Subcutaneous adipose tissue (tissue), 4 donors: Measurements from ENCODE around the gene LIPC. TPM values are rescaled to one million over a fixed set of nuclear protein-coding genes. Genes with fewer than 3 reads are reported as not detected.

Experiments
- total RNA-seq, 4 donors: library from RNA; depleted of rRNA; stranded (reverse); fragments of >200 nt; gene quantifications; one replicate each; pipeline ENCODE4 v1.1.0, GENCODE V29; 2016
- TF ChIP-seq, protein P1 (sequence below): fragments of 450-650 bp; IDR thresholded peaks from one replicate; pipeline ENCODE4 v1.5.1; 2016; ENCODE audit warnings: low read depth, mild to moderate bottlenecking, control low read depth, antibody characterized with exemption, moderate library complexity

Gene LIPC
- total RNA-seq, 4 donors from 2014 or later = 0.44 to 0.51 TPM; not detected in 2

DNA sequence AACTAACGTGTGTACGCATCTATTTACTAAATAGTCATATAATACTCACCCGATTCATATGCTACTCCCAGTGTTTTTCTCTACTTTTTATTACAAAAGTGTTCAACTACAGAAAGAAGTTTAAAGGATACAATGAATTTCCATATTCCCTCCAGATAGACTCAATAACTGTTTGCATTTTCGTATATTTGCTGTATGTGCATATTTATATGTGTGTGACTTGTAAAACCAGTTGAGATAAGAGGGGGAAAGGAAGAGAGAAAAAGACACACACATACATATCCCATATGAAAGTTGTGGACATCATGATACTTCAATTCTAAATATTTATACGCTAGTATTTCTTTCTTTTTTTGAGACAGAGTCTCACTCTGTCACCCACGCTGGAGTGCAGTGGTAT, 14.1 kb downstream of the LIPC start:
- TF ChIP-seq, protein P1, sequence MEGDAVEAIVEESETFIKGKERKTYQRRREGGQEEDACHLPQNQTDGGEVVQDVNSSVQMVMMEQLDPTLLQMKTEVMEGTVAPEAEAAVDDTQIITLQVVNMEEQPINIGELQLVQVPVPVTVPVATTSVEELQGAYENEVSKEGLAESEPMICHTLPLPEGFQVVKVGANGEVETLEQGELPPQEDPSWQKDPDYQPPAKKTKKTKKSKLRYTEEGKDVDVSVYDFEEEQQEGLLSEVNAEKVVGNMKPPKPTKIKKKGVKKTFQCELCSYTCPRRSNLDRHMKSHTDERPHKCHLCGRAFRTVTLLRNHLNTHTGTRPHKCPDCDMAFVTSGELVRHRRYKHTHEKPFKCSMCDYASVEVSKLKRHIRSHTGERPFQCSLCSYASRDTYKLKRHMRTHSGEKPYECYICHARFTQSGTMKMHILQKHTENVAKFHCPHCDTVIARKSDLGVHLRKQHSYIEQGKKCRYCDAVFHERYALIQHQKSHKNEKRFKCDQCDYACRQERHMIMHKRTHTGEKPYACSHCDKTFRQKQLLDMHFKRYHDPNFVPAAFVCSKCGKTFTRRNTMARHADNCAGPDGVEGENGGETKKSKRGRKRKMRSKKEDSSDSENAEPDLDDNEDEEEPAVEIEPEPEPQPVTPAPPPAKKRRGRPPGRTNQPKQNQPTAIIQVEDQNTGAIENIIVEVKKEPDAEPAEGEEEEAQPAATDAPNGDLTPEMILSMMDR = no peak

DNA sequence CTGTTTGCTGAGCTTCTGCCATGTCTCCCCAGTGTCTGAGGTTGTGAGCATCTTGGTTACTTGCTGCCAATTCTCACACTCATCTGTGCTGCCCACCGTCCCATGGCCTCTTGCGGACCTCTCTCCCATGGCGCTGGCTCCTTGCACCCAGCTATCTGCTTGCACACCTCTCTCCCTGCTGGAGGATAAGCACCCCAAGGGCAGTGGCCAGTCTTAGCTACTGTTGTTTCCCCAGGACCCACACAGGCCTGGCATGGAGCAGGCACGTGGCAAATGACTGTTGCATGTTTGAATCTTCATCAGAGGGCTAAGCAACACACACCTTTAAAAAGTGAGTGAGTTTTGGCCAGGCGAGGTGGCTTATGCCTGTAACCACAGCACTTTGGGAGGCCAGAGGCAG, 14.7 kb downstream of the LIPC start:
- TF ChIP-seq, protein P1 = no peak

DNA sequence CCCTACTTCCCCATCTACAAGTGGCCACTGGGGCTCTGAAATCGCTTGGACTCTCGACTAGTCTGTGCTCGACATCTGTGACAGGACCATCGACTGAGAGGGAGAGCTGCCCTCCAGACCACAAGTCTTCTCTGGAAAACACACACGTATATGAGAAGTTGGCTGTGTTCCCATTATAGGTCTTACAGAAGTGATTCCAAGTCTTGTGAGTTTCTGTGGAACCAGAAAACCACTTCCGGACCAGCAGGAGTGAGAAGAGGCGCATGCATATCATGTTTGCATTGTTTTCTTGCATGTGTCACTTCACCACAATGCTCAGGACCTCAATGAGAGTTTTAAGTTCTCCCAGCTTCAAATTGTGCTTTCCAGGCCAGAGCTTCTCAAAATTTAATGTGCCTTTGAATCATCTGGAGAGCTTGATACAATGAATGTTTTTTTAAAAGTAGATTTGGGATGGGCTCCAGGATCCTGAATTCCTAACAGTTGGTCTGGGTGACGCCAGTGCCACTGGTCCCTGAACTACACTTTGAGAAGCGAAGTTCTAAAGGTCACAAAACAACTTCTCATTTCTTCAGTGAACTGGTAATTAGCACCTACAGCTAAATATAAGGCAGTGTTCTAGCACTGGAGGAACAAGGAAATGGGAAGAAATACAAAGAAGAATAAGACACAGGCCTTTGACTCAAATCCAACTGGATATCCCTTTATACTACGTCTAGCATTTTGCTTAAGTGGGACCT, 15.7 kb downstream of the LIPC start:
- TF ChIP-seq, protein P1 = no peak

DNA sequence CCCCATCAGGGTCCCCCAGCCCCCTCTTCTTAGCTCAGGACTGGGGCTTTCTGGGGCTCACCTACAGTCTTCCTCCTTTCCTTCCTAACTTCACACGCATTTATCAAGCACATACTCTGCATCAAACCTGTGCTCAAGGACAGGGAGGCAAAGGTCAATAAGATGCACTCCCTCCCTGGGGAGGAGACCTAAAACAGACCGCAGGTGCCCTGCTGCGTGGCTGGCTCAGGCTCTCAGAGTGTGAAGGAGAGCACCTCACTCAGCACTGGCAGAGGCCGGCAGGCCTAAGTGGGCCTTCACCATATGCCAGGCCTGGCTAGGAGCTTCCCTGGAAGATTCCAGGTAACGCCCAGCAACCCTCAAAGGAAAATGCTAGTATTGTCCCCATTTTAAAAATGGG, 16.5 kb downstream of the LIPC start:
- TF ChIP-seq, protein P1 = no peak

DNA sequence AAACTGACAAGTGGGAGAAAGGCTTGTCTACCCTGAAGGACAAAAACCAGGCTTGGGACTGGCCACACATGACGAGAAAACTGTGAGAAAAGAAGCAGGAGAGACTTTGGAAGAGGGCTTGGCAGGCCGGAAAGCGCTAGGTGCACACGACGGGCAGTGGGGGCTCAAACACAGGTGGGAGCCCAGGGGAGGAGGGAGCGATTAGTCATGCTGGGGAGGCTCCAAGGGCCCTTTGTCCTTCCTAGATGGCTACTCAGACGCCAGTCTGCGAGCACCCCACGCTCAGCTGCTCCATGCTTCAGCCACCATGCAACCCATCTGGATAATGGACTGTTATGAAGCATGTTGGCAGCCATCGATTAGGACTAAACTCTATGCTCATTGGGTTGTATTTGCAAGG, 17.1 kb downstream of the LIPC start:
- TF ChIP-seq, protein P1 = no peak

DNA sequence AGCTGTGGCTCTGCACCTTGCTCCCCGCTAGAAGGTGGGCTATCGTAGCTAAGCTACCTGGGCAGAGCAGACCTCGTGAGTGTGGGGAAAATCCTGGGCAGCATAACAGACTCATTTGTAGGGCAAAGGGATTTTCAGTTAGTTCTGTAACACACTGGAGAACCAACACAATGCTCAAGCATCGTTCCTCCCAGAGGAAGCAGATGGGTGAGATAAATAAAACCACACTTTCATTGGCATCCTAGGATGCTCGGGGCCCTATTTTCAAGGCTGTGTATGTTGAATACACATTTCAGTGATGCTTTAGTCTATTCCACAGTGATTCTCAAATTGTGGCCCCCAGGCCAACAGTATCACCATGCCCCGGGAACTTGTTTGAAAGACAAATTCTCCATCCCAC, 20.0 kb downstream of the LIPC start:
- TF ChIP-seq, protein P1 = no peak

DNA sequence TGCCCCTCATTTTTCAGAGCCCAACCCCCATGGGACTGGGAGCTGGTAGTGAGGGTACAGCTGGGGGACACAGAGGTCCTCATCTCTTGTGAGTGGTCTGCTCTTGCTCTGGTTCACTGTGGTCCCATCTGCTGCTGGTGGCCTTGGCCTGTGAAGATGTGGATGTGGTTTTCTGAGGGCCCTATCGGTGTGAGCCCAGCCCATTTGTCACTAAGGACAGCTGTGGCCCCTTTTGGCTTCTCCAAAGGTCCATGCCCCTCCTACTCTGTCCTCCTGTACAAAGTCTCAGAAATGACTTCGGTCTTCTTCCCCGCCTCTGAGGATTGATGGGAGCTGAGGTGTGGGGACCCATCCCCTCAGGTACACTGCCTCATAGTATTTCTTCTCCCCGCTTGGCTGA, 21.0 kb downstream of the LIPC start:
- TF ChIP-seq, protein P1 = no peak
